ENCODE results near the gene SEPTIN5.

Gene SEPTIN5

DNA sequence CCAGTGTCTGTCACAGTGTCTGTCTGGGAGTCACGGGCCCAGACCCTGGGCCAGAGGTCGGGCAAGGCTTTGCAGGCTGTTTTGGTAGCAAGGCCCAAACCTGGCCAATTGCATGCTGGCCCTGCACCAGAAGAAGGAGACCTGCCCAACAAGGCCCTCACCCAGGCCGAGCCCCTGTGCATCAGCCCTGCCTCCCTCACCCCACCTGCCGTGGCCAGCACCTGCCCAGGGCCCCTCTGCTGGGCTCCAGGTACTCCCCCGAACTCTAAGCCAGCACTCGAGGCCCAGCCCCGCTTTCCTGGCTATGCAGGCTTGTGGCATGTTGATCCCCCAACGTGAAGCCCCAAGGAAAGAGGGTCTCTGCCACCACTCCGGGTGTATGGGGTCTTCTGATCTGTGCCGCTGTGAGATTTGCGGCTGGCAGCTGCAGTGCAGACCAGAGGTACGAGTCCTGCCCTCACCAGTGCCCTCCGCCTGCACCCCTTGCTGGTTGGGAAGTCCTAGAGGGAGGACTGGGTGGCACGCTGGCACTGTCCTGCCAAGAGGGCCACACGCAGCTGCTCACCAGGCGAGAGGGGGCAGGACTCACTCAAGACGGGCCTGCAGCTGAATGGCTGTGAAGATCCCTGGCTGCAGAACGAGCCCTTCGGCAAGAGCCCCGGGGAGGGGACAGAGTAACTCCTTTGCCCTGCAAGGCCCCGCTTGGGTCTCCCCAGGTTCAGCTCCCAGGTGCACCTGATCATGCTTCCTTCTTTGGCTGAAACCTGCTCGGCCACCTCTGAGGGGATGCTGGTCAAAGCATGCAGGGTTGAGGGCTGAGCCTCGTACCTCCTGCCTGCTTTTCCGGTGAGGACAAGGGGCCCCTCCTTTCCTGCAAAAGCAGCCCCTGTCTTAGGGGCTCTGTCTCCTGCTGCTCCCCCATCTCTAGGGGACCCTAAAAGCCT lies 6.7 kb upstream of the SEPTIN5 start:
- H3K9me3 Mint-ChIP-seq, result no peaks in the 10 kb centered on the region
- no peaks in the 10 kb centered on the region for H3K4me1 Mint-ChIP-seq
- H3K27me3 Mint-ChIP-seq, result peaks cover 52% of the 10 kb centered on the region
- no peak overlapping the region for H3K27ac Mint-ChIP-seq
- no peak overlapping the region for H3K4me3 Mint-ChIP-seq
- H3K36me3 Mint-ChIP-seq, result no peaks in the 10 kb centered on the region
- DNase-seq, result no peak
- CTCF ChIA-PET, result interaction anchor here (1.3 kb wide), 1 partner anchor 28 kb away, joined by 4 read pairs; no protein-coding TSS in a partner anchor

GRCh38 chr22:19708321-19709011 lies 5.8 kb upstream of the SEPTIN5 start:
- no peaks in the 10 kb centered on the region for H3K4me1 Mint-ChIP-seq
- H3K27ac Mint-ChIP-seq, result no peak overlapping the region
- no peak overlapping the region for H3K4me3 Mint-ChIP-seq
- H3K9me3 Mint-ChIP-seq, result no peaks in the 10 kb centered on the region
- H3K36me3 Mint-ChIP-seq, result no peaks in the 10 kb centered on the region
- CTCF ChIA-PET, result interaction anchor here (1.3 kb wide), 1 partner anchor 28 kb away, joined by 4 read pairs; no protein-coding TSS in a partner anchor
- no peak for DNase-seq
- H3K27me3 Mint-ChIP-seq, result peaks cover 57% of the 10 kb centered on the region

GRCh38 chr22:19709063-19709769 lies 5.1 kb upstream of the SEPTIN5 start:
- Mint-ChIP-seq H3K27me3 (peaks cover 58% of the 10 kb centered on the region), H3K4me1 (peaks cover 2% of the 10 kb centered on the region), H3K4me3 (no peak overlapping the region), H3K27ac (no peak overlapping the region), H3K36me3 (no peaks in the 10 kb centered on the region), H3K9me3 (no peaks in the 10 kb centered on the region)
- CTCF ChIA-PET, result interaction anchor here (1.3 kb wide), 1 partner anchor 29 kb away, joined by 4 read pairs; no protein-coding TSS in a partner anchor
- DNase-seq, result no peak

- CTCF ChIA-PET, result no interaction called here
- no peak overlapping the region for H3K4me3 Mint-ChIP-seq
- H3K36me3 Mint-ChIP-seq, result no peaks in the 10 kb centered on the region
- peaks cover 57% of the 10 kb centered on the region for H3K27me3 Mint-ChIP-seq
- peaks cover 2% of the 10 kb centered on the region for H3K4me1 Mint-ChIP-seq
- no peak overlapping the region for H3K27ac Mint-ChIP-seq
- peak; percentile 18 for DNase-seq
- H3K9me3 Mint-ChIP-seq, result no peaks in the 10 kb centered on the region
Measured at GRCh38 chr22:19710020-19710768, 4.1 kb upstream of the SEPTIN5 start.

DNA sequence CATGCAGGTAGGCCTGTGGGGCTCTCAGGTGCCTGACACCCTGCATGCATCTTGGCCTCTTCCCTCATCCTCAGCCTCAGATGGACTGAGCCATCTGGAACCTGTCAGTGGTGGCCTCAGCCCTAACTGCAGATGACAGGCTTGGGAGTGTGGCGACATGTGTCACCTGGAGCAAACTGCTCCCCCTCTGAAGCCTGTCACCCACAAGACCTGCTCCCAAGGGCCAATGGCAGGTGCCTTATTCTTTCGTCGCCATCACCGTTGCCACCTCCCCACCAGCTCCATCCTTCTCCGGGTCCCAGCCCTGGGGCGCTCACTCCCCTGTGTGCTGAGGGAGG lies 3.6 kb upstream of the SEPTIN5 start:
- peaks cover 60% of the 10 kb centered on the region for H3K27me3 Mint-ChIP-seq
- H3K9me3 Mint-ChIP-seq, result no peaks in the 10 kb centered on the region
- CTCF ChIA-PET, result no interaction called here
- peaks cover 2% of the 10 kb centered on the region for H3K4me1 Mint-ChIP-seq
- peak; percentile 19 for DNase-seq
- H3K27ac Mint-ChIP-seq, result no peak overlapping the region
- H3K36me3 Mint-ChIP-seq, result no peaks in the 10 kb centered on the region
- H3K4me3 Mint-ChIP-seq, result no peak overlapping the region

DNA sequence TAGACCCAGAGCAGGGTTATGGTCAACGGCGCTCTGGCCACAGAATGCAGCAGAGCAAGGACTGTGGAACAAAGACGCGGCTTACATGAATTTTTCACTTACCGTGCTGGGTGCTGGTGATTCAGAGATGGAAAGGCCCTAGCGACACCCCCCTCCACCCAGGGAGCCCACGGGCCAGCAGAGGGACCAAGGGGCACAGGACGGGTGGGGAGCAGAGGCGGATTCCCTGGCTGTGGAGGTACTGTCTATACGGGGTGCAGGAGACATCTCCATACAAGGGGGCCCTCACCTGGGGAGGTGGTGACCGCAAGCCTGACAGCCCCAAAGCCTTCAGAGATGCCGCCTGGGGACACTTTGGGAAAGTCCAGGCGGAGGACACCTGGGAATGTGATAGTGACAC lies 1.1 kb upstream of the SEPTIN5 start:
- CTCF ChIA-PET, result no interaction called here
- Mint-ChIP-seq H3K27ac (no peak overlapping the region), H3K4me3 (peak overlapping the region; percentile 52), H3K4me1 (peaks cover 5% of the 10 kb centered on the region), H3K27me3 (peaks cover 74% of the 10 kb centered on the region), H3K9me3 (no peaks in the 10 kb centered on the region), H3K36me3 (no peaks in the 10 kb centered on the region)
- DNase-seq, result peak; percentile 18

- H3K36me3 Mint-ChIP-seq, result no peaks in the 10 kb centered on the region
- H3K4me1 Mint-ChIP-seq, result peaks cover 5% of the 10 kb centered on the region
- no peak overlapping the region for H3K27ac Mint-ChIP-seq
- peak overlapping the region; percentile 52 for H3K4me3 Mint-ChIP-seq
- peaks cover 74% of the 10 kb centered on the region for H3K27me3 Mint-ChIP-seq
- no peaks in the 10 kb centered on the region for H3K9me3 Mint-ChIP-seq
- CTCF ChIA-PET, result no interaction called here
- DNase-seq, result peak; percentile 31
Measured at GRCh38 chr22:19713650-19714311, 522 bp upstream of the SEPTIN5 start.

- H3K9me3 Mint-ChIP-seq, result no peaks in the 10 kb centered on the region
- H3K27ac Mint-ChIP-seq, result no peak overlapping the region
- no peaks in the 10 kb centered on the region for H3K36me3 Mint-ChIP-seq
- H3K4me1 Mint-ChIP-seq, result peaks cover 9% of the 10 kb centered on the region
- CTCF ChIA-PET, result interaction anchor here (2.8 kb wide), 1 partner anchor 36 kb away, joined by 8 read pairs; no protein-coding TSS in a partner anchor
- DNase-seq, result peak; percentile 18
- peak overlapping the region; percentile 48 for H3K4me3 Mint-ChIP-seq
- peaks cover 84% of the 10 kb centered on the region for H3K27me3 Mint-ChIP-seq
Measured at GRCh38 chr22:19715188-19715930, 1.1 kb downstream of the SEPTIN5 start.

DNA sequence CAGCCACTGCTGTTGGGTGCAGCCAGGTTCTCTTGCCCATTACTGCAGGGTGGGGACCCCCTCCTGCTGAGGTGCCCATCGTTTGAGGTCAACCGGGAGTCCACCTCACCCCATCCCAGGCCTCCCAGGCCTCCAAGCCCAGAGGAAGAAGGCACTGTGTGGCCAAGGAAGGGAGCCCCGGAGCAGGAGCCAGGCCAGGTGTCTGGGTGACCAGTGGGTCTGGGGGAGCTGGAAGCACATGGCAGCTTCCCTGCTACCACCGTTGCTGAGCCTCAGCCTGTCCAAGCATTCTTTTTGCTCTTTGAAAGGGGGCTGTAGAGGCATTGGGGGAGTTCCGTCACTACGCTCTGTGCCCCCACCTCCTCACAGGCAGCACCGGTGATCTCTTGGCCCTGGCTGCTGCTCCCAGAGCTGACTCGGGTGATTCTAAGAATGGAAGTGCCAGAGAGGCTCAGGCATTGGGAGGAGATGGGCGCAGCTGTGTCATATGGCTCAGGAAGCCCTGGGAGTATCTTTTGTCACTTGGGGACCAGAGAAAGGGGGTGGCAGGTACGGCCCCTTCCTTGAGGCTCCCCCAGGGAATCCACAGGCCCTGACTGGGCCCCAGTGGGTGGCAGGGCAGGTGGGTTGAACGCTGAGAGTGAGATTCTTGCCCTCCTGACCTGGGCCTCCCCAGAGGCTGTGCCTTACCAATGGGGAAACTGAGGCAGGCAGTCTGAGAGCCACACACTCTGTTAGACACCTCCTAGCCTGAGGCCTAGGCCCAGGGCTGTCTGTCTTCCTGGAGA lies 1.9 kb downstream of the SEPTIN5 start:
- peak; percentile 19 for DNase-seq
- H3K4me1 Mint-ChIP-seq, result peaks cover 9% of the 10 kb centered on the region
- H3K27ac Mint-ChIP-seq, result no peak overlapping the region
- CTCF ChIA-PET, result interaction anchor here (1.3 to 2.8 kb wide), 2 partner anchors 37 to 522 kb away, joined by 3 to 8 read pairs; no protein-coding TSS in a partner anchor
- H3K9me3 Mint-ChIP-seq, result no peaks in the 10 kb centered on the region
- H3K27me3 Mint-ChIP-seq, result peaks cover 86% of the 10 kb centered on the region
- H3K36me3 Mint-ChIP-seq, result no peaks in the 10 kb centered on the region
- H3K4me3 Mint-ChIP-seq, result no peak overlapping the region

DNA sequence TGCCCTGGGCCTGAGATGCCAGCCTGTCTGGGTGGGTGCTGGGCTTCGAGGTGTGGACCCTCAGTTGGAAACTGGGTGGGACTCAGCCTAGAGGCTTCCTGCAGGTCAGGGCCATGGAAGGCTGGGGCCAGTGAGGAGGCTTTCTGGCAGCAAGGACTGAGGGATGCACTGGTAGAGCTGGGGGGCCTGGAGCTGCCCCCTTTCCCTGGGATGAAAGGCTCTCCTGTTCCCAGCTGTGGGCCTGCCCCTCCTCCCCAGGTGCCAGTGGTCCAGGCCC lies 2.5 kb downstream of the SEPTIN5 start:
- peaks cover 9% of the 10 kb centered on the region for H3K4me1 Mint-ChIP-seq
- H3K9me3 Mint-ChIP-seq, result no peaks in the 10 kb centered on the region
- H3K4me3 Mint-ChIP-seq, result no peak overlapping the region
- H3K27me3 Mint-ChIP-seq, result peaks cover 88% of the 10 kb centered on the region
- DNase-seq, result no peak
- CTCF ChIA-PET, result interaction anchor here (0.9 to 2.8 kb wide), 3 partner anchors 13 to 523 kb away, joined by 3 to 8 read pairs (median 3); no protein-coding TSS in a partner anchor
- no peak overlapping the region for H3K27ac Mint-ChIP-seq
- no peaks in the 10 kb centered on the region for H3K36me3 Mint-ChIP-seq

GRCh38 chr22:19717181-19717580 lies 2.9 kb downstream of the SEPTIN5 start:
- no peak for DNase-seq
- Mint-ChIP-seq H3K27ac (no peak overlapping the region), H3K36me3 (no peaks in the 10 kb centered on the region), H3K27me3 (peaks cover 88% of the 10 kb centered on the region), H3K4me3 (no peak overlapping the region), H3K9me3 (no peaks in the 10 kb centered on the region), H3K4me1 (peaks cover 9% of the 10 kb centered on the region)
- CTCF ChIA-PET, result interaction anchor here (0.9 to 2.8 kb wide), 3 partner anchors 13 to 523 kb away, joined by 3 to 8 read pairs (median 3); no protein-coding TSS in a partner anchor
